Endothelial cell of umbilical vein (primary cell): ENCODE data around the gene LRR1. TPM values are rescaled to one million over a fixed set of nuclear protein-coding genes. Genes with fewer than 3 reads are reported as not detected.

Experiments used
- BruUV-seq: library from RNA; stranded (reverse); fragments of 400-500 nt; replicated peaks from 2 replicates; lab custom pipeline; 2021; lab: Mats Ljungman, UMichigan
- CTCF ChIA-PET: fragments of 300-600, 350-600 bp; sonication (Branson Sonifier 250); formaldehyde crosslinking; loops from one replicate; lab custom pipeline; 2021; ENCODE audit warnings: antibody characterized with exemption, inconsistent platforms; lab: Charles Lee
- POLR2A ChIA-PET: fragments of 300-600, 350-600 bp; sonication (Branson Sonifier 250); formaldehyde crosslinking; loops from one replicate; lab custom pipeline; 2021; ENCODE audit warnings: antibody characterized with exemption, inconsistent platforms; lab: Charles Lee
- DNase-seq: peaks from one replicate; pipeline ENCODE4 v3.0.0-alpha.2; 2011; ENCODE audit warnings: low read depth, low spot score
- FAIRE-seq: peaks from 2 replicates; lab custom pipeline; 2011; peaks lifted over from hg19 to GRCh38; lab: Jason Lieb, UNC
- H2AFZ ChIP-seq: 2 replicates; pipeline ENCODE4 v1.6.0; 2012; ENCODE audit warnings: low read depth, low read length, control low read depth, inconsistent platforms
- H3K27ac ChIP-seq: 2 replicates; pipeline ENCODE4 v1.5.1; 2011; ENCODE audit warnings: low read depth, mild to moderate bottlenecking, control low read depth, low read length, moderate library complexity; ENCODE audit not compliant: insufficient read depth
- H3K27me3 ChIP-seq, 2 experiments: 2 replicates each; pipeline versions ENCODE4 v1.6.0 to v1.6.1; 2011; ENCODE audit warnings: low read length in 2 of 2, mixed read lengths in 1 of 2; ENCODE audit not compliant: control insufficient read depth in 2 of 2, insufficient read depth in 2 of 2
- H3K36me3 ChIP-seq, 2 experiments: 2 replicates in 1 of 2; 3 replicates in 1 of 2; pipeline ENCODE4 v1.5.1; 2011; ENCODE audit warnings: low read length in 2 of 2, mild to moderate bottlenecking in 1 of 2, moderate library complexity in 1 of 2; ENCODE audit not compliant: control insufficient read depth in 2 of 2, insufficient read depth in 2 of 2; ENCODE audit errors: extremely low read depth in 1 of 2
- H3K4me1 ChIP-seq: 3 replicates; pipeline ENCODE4 v1.5.1; 2011; ENCODE audit warnings: mild to moderate bottlenecking, low read length; ENCODE audit not compliant: control insufficient read depth, insufficient read depth; ENCODE audit errors: extremely low read depth
- H3K4me2 ChIP-seq: 2 replicates; pipeline ENCODE4 v1.6.1; 2011; ENCODE audit warnings: low read length, control low read depth, mixed read lengths; ENCODE audit not compliant: insufficient read depth
- H3K4me3 ChIP-seq, 3 experiments: fragments of 200-600 bp in 1 of 3; sonication (generic), shearing (Covaris generic) in 1 of 3; replicated peaks in 1 of 3; 2 replicates each; pipeline ENCODE4 v1.5.1; 2011 to 2016; ENCODE audit warnings: control low read depth in 3 of 3, low read length in 3 of 3, mild to moderate bottlenecking in 2 of 3, inconsistent platforms in 1 of 3, low read depth in 1 of 3, moderate library complexity in 1 of 3; ENCODE audit not compliant: insufficient read depth in 1 of 3
- H3K79me2 ChIP-seq: 2 replicates; pipeline ENCODE4 v1.6.0; 2012; ENCODE audit warnings: low read length, inconsistent platforms; ENCODE audit not compliant: control insufficient read depth, insufficient read depth
- H3K9ac ChIP-seq: replicated peaks from 2 replicates; pipeline ENCODE3; 2011; ENCODE audit warnings: low read length, control low read depth; ENCODE audit not compliant: insufficient read depth; ENCODE audit errors: extremely low read depth
- H3K9me1 ChIP-seq: replicated peaks from 3 replicates; pipeline ENCODE4 v1.6.0; 2011; ENCODE audit warnings: mild to moderate bottlenecking, low read length; ENCODE audit not compliant: control insufficient read depth, insufficient read depth; ENCODE audit errors: extremely low read depth
- H3K9me3 ChIP-seq: replicated peaks from 2 replicates; pipeline ENCODE4 v1.5.1; 2012; ENCODE audit warnings: low read length, inconsistent platforms; ENCODE audit not compliant: control insufficient read depth, insufficient read depth
- H4K20me1 ChIP-seq: replicated peaks from 2 replicates; pipeline ENCODE3; 2011; ENCODE audit warnings: mild to moderate bottlenecking, low read length; ENCODE audit not compliant: control insufficient read depth, insufficient read depth; ENCODE audit errors: extremely low read depth
- EZH2 ChIP-seq: IDR thresholded peaks from 2 replicates; pipeline ENCODE4 v1.6.1; 2012; ENCODE audit warnings: borderline replicate concordance, low read depth, mild to moderate bottlenecking, moderate library complexity, low read length, inconsistent platforms; ENCODE audit not compliant: severe bottlenecking
- FOS ChIP-seq: IDR thresholded peaks from 2 replicates; pipeline ENCODE4 v1.6.1; 2011; ENCODE audit warnings: mild to moderate bottlenecking, low read length, moderate library complexity, borderline replicate concordance; ENCODE audit not compliant: insufficient read depth
- GATA2 ChIP-seq: IDR thresholded peaks from 2 replicates; pipeline ENCODE4 v1.7.0; 2011; ENCODE audit warnings: low read depth, mild to moderate bottlenecking, moderate library complexity, mixed read lengths, low read length; ENCODE audit not compliant: insufficient read length, insufficient read depth
- JUN ChIP-seq: IDR thresholded peaks from 2 replicates; pipeline ENCODE4 v1.6.1; 2011; ENCODE audit warnings: borderline replicate concordance, low read depth; ENCODE audit not compliant: insufficient read length, insufficient read depth
- MYC ChIP-seq: IDR thresholded peaks from one replicate; pipeline ENCODE4 v1.6.1; 2011; ENCODE audit warnings: mild to moderate bottlenecking, low read depth, low read length
- POLR2A ChIP-seq: IDR thresholded peaks from 2 replicates; pipeline ENCODE4 v1.6.1; 2012; ENCODE audit warnings: low read depth, mild to moderate bottlenecking, control low read depth, low read length
- POLR2AphosphoS5 ChIP-seq: IDR thresholded peaks from 2 replicates; pipeline ENCODE4 v1.6.1; 2012; ENCODE audit warnings: low read depth, mild to moderate bottlenecking, control low read depth, low read length, moderate library complexity; ENCODE audit not compliant: insufficient read depth
- dilution Hi-C: fragments of 300-500 bp; cut with MboI; formaldehyde crosslinking; loops from one replicate; pipeline ENCODE4 v1.15.0; 2019; ENCODE audit warnings: low sequenced_read_pairs; ENCODE audit not compliant: extremely low pct_ligation_motif_present
- intact Hi-C: fragments of 100-400 bp; cut with micrococcal nuclease; formaldehyde crosslinking; loops from one replicate; pipeline ENCODE4 v1.10.0; 2022
- polyA plus RNA-seq, 4 experiments: library from polyadenylated mRNA; depleted of rRNA in 3 of 4; stranded (reverse) in 3 of 4; unstranded in 1 of 4; fragments of >200 nt; gene quantifications; 2 replicates each; pipeline versions ENCODE4 v1.2.1 to v1.2.3, GENCODE V29; 2011 to 2012; ENCODE audit warnings: missing spikeins in 1 of 4
- total RNA-seq: library from RNA; stranded (reverse); gene quantifications from 2 replicates; pipeline ENCODE4 v1.2.3, GENCODE V29; 2021
- TF ChIP-seq, protein P1 (sequence below): IDR thresholded peaks from 2 replicates; pipeline ENCODE4 v1.6.1; 2011; ENCODE audit not compliant: insufficient read depth, insufficient read length
- TF ChIP-seq, protein P2 (sequence below), 2 donors: IDR thresholded peaks; 1 replicate in 1 of 2; 2 replicates in 1 of 2; pipeline ENCODE4 v1.5.1; 2011; ENCODE audit warnings: low read length in 2 of 2, mild to moderate bottlenecking in 2 of 2, moderate library complexity in 2 of 2, control low read depth in 1 of 2, inconsistent platforms in 1 of 2, low read depth in 1 of 2; ENCODE audit not compliant: insufficient read depth in 1 of 2; ENCODE audit errors: extremely low read depth in 1 of 2

LRR1 gene
- total and polyA plus RNA-seq, 2 donors (not counting 3 experiments of a cell fraction or from before 2014, with no cell fraction given) = 17.7 to 30.9 TPM

DNA sequence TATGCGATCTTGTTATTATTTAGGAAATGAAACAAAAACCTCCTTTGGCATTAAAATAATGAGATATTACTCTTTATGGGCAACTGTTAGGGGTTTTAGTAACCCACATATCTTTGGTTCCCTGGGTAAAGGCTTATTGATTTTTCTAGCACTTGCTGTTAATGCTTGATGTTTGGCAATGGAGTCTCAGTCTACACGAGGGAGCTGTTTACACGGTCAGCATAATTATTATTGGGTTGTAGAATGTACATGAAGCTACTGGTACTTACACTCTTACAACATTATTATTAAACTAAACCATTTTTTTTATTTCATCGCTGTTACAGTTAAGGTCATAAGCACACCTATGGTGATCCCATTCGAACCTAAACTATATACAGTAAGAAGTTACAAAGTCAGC lies 24.7 kb upstream of the LRR1 start:
- CTCF ChIA-PET = no interaction called here
- no peak for FAIRE-seq
- intact Hi-C loops = no loop called here
- H3K27me3 ChIP-seq = no peaks in the 10 kb centered on the region
- TF ChIP-seq GATA2 (no peak), JUN (no peak), POLR2A (no peak), POLR2AphosphoS5 (no peak), EZH2 (no peak), FOS (no peak), MYC (no peak)
- TF ChIP-seq, protein P1, sequence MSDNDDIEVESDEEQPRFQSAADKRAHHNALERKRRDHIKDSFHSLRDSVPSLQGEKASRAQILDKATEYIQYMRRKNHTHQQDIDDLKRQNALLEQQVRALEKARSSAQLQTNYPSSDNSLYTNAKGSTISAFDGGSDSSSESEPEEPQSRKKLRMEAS = no peak
- TF ChIP-seq, protein P2, sequence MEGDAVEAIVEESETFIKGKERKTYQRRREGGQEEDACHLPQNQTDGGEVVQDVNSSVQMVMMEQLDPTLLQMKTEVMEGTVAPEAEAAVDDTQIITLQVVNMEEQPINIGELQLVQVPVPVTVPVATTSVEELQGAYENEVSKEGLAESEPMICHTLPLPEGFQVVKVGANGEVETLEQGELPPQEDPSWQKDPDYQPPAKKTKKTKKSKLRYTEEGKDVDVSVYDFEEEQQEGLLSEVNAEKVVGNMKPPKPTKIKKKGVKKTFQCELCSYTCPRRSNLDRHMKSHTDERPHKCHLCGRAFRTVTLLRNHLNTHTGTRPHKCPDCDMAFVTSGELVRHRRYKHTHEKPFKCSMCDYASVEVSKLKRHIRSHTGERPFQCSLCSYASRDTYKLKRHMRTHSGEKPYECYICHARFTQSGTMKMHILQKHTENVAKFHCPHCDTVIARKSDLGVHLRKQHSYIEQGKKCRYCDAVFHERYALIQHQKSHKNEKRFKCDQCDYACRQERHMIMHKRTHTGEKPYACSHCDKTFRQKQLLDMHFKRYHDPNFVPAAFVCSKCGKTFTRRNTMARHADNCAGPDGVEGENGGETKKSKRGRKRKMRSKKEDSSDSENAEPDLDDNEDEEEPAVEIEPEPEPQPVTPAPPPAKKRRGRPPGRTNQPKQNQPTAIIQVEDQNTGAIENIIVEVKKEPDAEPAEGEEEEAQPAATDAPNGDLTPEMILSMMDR (IDR thresholded peaks at IDR 0.05; ENCODE audit: extremely low read depth in 1 of 2, insufficient read depth in 1 of 2, low read depth in 1 of 2, low read length in 2 of 2) = no peak
- no peak overlapping the region for H2AFZ ChIP-seq
- H3K4me1 ChIP-seq = no peaks in the 10 kb centered on the region
- H3K36me3 ChIP-seq = peaks cover 0 to 9% of the 10 kb centered on the region in 2 experiments
- no TSS peak for BruUV-seq
- H4K20me1 ChIP-seq = no peaks in the 10 kb centered on the region
- no peaks in the 10 kb centered on the region for H3K9me1 ChIP-seq
- H3K79me2 ChIP-seq = peaks cover under 1% of the 10 kb centered on the region
- H3K27ac ChIP-seq = no peak overlapping the region
- DNase-seq = no peak
- dilution Hi-C loops = no loop called here
- H3K4me2 ChIP-seq = no peak overlapping the region
- H3K4me3 ChIP-seq = no peak overlapping the region
- H3K9me3 ChIP-seq = no peaks in the 10 kb centered on the region
- H3K9ac ChIP-seq = no peak overlapping the region
- POLR2A ChIA-PET = no interaction called here
